K562 (cell line): Measurements from ENCODE around the gene NAXE. TPM values are rescaled to one million over a fixed set of nuclear protein-coding genes. Genes with fewer than 3 reads are reported as not detected.

Source experiments
- ATF1 ChIP-seq, 2 experiments: fragments of 450-650 bp in 1 of 2; IDR thresholded peaks; 2 replicates each; pipeline ENCODE4 v1.6.1; 2016; ENCODE audit warnings: missing compliant biosample characterization in 1 of 2, missing genetic modification characterization in 1 of 2
- BACH1 ChIP-seq: fragments of 200-800 bp; sonication (Bioruptor generic); IDR thresholded peaks from 2 replicates; pipeline ENCODE4 v1.6.1; 2016; ENCODE audit warnings: missing genetic modification characterization, missing compliant biosample characterization
- E2F4 ChIP-seq: sonication (generic); formaldehyde crosslinking; IDR thresholded peaks from 2 replicates; pipeline ENCODE4 v1.8.0; 2022; ENCODE audit warnings: mild to moderate bottlenecking, low read depth, missing genetic modification reagents
- ELF2 ChIP-seq: fragments of 250-450 bp; sonication (Bioruptor Pico); IDR thresholded peaks from 2 replicates; pipeline ENCODE4 v1.5.0; 2021; ENCODE audit warnings: mild to moderate bottlenecking
- FOXA3 ChIP-seq, 2 experiments: fragments of 450-650 bp in 1 of 2; sonication (generic) in 1 of 2; formaldehyde crosslinking; IDR thresholded peaks in 1 of 2; conservative IDR thresholded peaks in 1 of 2; 2 replicates each; pipeline versions ENCODE4 v1.4.0 to v1.8.0; 2020 to 2022; ENCODE audit warnings: mild to moderate bottlenecking in 2 of 2, missing genetic modification reagents in 1 of 2
- HDAC1 ChIP-seq, 2 experiments: fragments of 450-650 bp; IDR thresholded peaks; 2 replicates each; pipeline ENCODE4 v1.6.1; 2016 to 2017; ENCODE audit warnings: inconsistent platforms in 1 of 2, mild to moderate bottlenecking in 1 of 2, moderate library complexity in 1 of 2
- HNRNPH1 ChIP-seq: fragments of 200-400 bp; formaldehyde crosslinking; optimal IDR thresholded peaks from 2 replicates; pipeline ENCODE3; 2017; ENCODE audit warnings: low read depth, mild to moderate bottlenecking, low read length, moderate library complexity
- KDM2B ChIP-seq: fragments of 250-450 bp; sonication (Bioruptor Pico); IDR thresholded peaks from 2 replicates; pipeline ENCODE4 v1.8.0; 2021; ENCODE audit warnings: mild to moderate bottlenecking, moderate library complexity
- KDM4B ChIP-seq, 2 experiments: fragments of 450-650 bp in 1 of 2; sonication (generic) in 1 of 2; IDR thresholded peaks; 2 replicates each; pipeline ENCODE4 v1.6.1; 2016 to 2017; ENCODE audit warnings: borderline replicate concordance in 2 of 2, antibody characterized with exemption in 1 of 2, low read depth in 1 of 2, mild to moderate bottlenecking in 1 of 2
- MBD2 ChIP-seq: sonication (generic); IDR thresholded peaks from 2 replicates; pipeline ENCODE4 v1.6.1; 2016; ENCODE audit warnings: low read depth, borderline replicate concordance
- MYC ChIP-seq, 2 experiments: fragments of 250-450 bp in 1 of 2; sonication (Bioruptor Pico) in 1 of 2; IDR thresholded peaks; 2 replicates each; pipeline versions ENCODE4 v1.5.1 to v1.6.1; 2012 to 2021; ENCODE audit warnings: low read depth in 2 of 2, borderline replicate concordance in 1 of 2, improper control_type of control experiment in 1 of 2, low read length in 1 of 2, mild to moderate bottlenecking in 1 of 2, moderate library complexity in 1 of 2
- PTBP1 ChIP-seq: fragments of 200-400 bp; formaldehyde crosslinking; IDR thresholded peaks from 2 replicates; pipeline ENCODE4 v1.6.1; 2017; ENCODE audit warnings: low read depth, low read length
- SLC30A9 ChIP-seq: fragments of 250-450 bp; sonication (Bioruptor Pico); IDR thresholded peaks from 2 replicates; pipeline ENCODE4 v1.8.0; 2022; ENCODE audit warnings: mild to moderate bottlenecking, moderate library complexity
- SMARCA4 ChIP-seq: fragments of 450-650 bp; IDR thresholded peaks from 2 replicates; pipeline ENCODE4 v1.6.1; 2016
- SPI1 ChIP-seq: IDR thresholded peaks from 2 replicates; pipeline ENCODE4 v1.6.1; 2011; ENCODE audit warnings: low read depth, low read length, control low read depth, borderline replicate concordance
- TGIF2 ChIP-seq: sonication (generic); formaldehyde crosslinking; IDR thresholded peaks from 2 replicates; pipeline ENCODE4 v1.8.1; 2022; ENCODE audit warnings: mild to moderate bottlenecking, missing genetic modification reagents, moderate library complexity
- THRAP3 ChIP-seq: fragments of 450-650 bp; IDR thresholded peaks from 2 replicates; pipeline ENCODE4 v1.6.1; 2016; ENCODE audit warnings: mild to moderate bottlenecking, inconsistent platforms, borderline replicate concordance
- YY1 ChIP-seq, 3 experiments: IDR thresholded peaks; 2 replicates each; pipeline ENCODE4 v1.6.1; 2011; ENCODE audit warnings: low read length in 2 of 3, mild to moderate bottlenecking in 2 of 3, moderate library complexity in 2 of 3, borderline replicate concordance in 1 of 3, control low read depth in 1 of 3, low read depth in 1 of 3; ENCODE audit not compliant: insufficient read depth in 3 of 3, insufficient replicate concordance in 2 of 3, control insufficient read depth in 1 of 3, insufficient read length in 1 of 3; ENCODE audit errors: extremely low read depth in 1 of 3
- ZNF133 ChIP-seq: fragments of 250-450 bp; sonication (Bioruptor Pico); IDR thresholded peaks from 2 replicates; pipeline ENCODE4 v1.4.0; 2020; ENCODE audit warnings: mild to moderate bottlenecking
- ZNF24 ChIP-seq: fragments of 450-650 bp; IDR thresholded peaks from 2 replicates; pipeline ENCODE4 v1.6.1; 2016
- polyA plus RNA-seq, 8 experiments: library from polyadenylated mRNA; depleted of rRNA in 4 of 8; stranded (reverse) in 5 of 8; unstranded in 3 of 8; fragments of >200 nt; fragmentation: Nextera tagmentation in 2 of 8; fragmentation: Illumina TruSeq in 1 of 8; extraction: Ambion mirVana in 2 of 8; extraction: Trizol in 1 of 8; gene quantifications; 2 replicates each; pipeline versions ENCODE4 v1.2.1 to v1.2.3, GENCODE V29; 2011 to 2014; ENCODE audit warnings: inconsistent platforms in 1 of 8, missing spikeins in 1 of 8
- total RNA-seq, 7 experiments: library from RNA; depleted of rRNA in 6 of 7; stranded (reverse); fragments of >200 nt in 6 of 7; fragmentation: Illumina TruSeq in 2 of 7; extraction: Trizol in 2 of 7; gene quantifications; 2 replicates each; pipeline versions ENCODE4 v1.2.1 to v1.2.3, GENCODE V29; 2011 to 2021; ENCODE audit warnings: low replicate concordance in 1 of 7
- TF ChIP-seq, protein P1 (sequence below): fragments of 150-350 bp; IDR thresholded peaks from 2 replicates; pipeline ENCODE4 v1.6.1; 2014; ENCODE audit warnings: low read depth, mild to moderate bottlenecking, low read length, borderline replicate concordance
- TF ChIP-seq, protein P2 (sequence below): fragments of 250-450 bp; sonication (Bioruptor Pico); IDR thresholded peaks from 2 replicates; pipeline ENCODE4 v1.9.0; 2021; ENCODE audit warnings: mild to moderate bottlenecking

Gene NAXE
- total and polyA plus RNA-seq, 9 of the 15 experiments (the other 6 are each of a cell fraction or from before 2014, with no cell fraction given): 27.3 to 137 (median 90.0) TPM

- TF ChIP-seq, protein P1, sequence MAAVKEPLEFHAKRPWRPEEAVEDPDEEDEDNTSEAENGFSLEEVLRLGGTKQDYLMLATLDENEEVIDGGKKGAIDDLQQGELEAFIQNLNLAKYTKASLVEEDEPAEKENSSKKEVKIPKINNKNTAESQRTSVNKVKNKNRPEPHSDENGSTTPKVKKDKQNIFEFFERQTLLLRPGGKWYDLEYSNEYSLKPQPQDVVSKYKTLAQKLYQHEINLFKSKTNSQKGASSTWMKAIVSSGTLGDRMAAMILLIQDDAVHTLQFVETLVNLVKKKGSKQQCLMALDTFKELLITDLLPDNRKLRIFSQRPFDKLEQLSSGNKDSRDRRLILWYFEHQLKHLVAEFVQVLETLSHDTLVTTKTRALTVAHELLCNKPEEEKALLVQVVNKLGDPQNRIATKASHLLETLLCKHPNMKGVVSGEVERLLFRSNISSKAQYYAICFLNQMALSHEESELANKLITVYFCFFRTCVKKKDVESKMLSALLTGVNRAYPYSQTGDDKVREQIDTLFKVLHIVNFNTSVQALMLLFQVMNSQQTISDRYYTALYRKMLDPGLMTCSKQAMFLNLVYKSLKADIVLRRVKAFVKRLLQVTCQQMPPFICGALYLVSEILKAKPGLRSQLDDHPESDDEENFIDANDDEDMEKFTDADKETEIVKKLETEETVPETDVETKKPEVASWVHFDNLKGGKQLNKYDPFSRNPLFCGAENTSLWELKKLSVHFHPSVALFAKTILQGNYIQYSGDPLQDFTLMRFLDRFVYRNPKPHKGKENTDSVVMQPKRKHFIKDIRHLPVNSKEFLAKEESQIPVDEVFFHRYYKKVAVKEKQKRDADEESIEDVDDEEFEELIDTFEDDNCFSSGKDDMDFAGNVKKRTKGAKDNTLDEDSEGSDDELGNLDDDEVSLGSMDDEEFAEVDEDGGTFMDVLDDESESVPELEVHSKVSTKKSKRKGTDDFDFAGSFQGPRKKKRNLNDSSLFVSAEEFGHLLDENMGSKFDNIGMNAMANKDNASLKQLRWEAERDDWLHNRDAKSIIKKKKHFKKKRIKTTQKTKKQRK: no peak
- TF ChIP-seq SPI1: peak; percentile 41; the same call in 1 of the 2 replicates
- no peak for TF ChIP-seq THRAP3
- TF ChIP-seq ATF1 (CRISPR knock-in tag; IDR thresholded peaks at IDR 0.05): no peak
- 0 out of 2 replicates have a peak, but pooled peaks have one; percentile 17 for TF ChIP-seq ATF1 (tag; IDR thresholded peaks at IDR 0.05)
- no peak for TF ChIP-seq HNRNPH1
- no peak for TF ChIP-seq E2F4 (CRISPR knock-in tag)
- TF ChIP-seq SMARCA4: peak; percentile 97
- no peak; the same call in 1 of the 2 replicates for TF ChIP-seq ZNF24
- TF ChIP-seq KDM4B (IDR thresholded peaks at IDR 0.05; ENCODE audit: borderline replicate concordance in 2 of 2, low read depth in 1 of 2): no peak
- TF ChIP-seq, protein P2, sequence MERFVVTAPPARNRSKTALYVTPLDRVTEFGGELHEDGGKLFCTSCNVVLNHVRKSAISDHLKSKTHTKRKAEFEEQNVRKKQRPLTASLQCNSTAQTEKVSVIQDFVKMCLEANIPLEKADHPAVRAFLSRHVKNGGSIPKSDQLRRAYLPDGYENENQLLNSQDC (CRISPR knock-in tag): no peak
- no peak for TF ChIP-seq PTBP1
- TF ChIP-seq MYC (IDR thresholded peaks at IDR 0.05; ENCODE audit: low read depth, low read length): peak; percentile 68
- TF ChIP-seq MYC (CRISPR knock-in tag; IDR thresholded peaks at IDR 0.05; ENCODE audit: borderline replicate concordance, low read depth): no peak
- TF ChIP-seq SLC30A9 (CRISPR knock-in tag): no peak
- TF ChIP-seq ZNF133 (CRISPR knock-in tag): no peak
- no peak for TF ChIP-seq BACH1 (tag)
- TF ChIP-seq FOXA3 (CRISPR knock-in tag; conservative IDR thresholded peaks at IDR 0.05 in 1 of 2, IDR thresholded peaks at IDR 0.05 in 1 of 2): peak; percentile 96 to 99
- TF ChIP-seq ELF2: no peak
- peak; percentile 55 to 95; a peak in 3 of 4 replicates for TF ChIP-seq HDAC1 (IDR thresholded peaks at IDR 0.05)
- no peak for TF ChIP-seq KDM2B (CRISPR knock-in tag)
- TF ChIP-seq TGIF2 (CRISPR knock-in tag): no peak
- peak in 2 of 3 experiments; percentile 43 to 73 for TF ChIP-seq YY1 (IDR thresholded peaks at IDR 0.05; ENCODE audit: borderline replicate concordance in 1 of 3, control insufficient read depth in 1 of 3, extremely low read depth in 1 of 3, insufficient read depth in 3 of 3, insufficient read length in 1 of 3, insufficient replicate concordance in 2 of 3, low read depth in 1 of 3, low read length in 2 of 3)
- TF ChIP-seq MBD2: peak; percentile 57; the same call in 1 of the 2 replicates
These were observed 24.9 kb downstream of the NAXE start (continued) for GRCh38 chr1:156616463-156616862.
